PC-9 (cell line): ENCODE data around the gene MKRN2. TPM values are rescaled to one million over a fixed set of nuclear protein-coding genes. Genes with fewer than 3 reads are reported as not detected.

ENCODE experiments used
- BruUV-seq: library from RNA; stranded (reverse); fragments of 400-500 nt; replicated peaks from 2 replicates; lab custom pipeline; 2021; lab: Mats Ljungman, UMichigan
- CTCF ChIA-PET: fragments of 300-600 bp; sonication (Branson Sonifier 250); formaldehyde crosslinking; loops from one replicate; lab custom pipeline; 2022; ENCODE audit warnings: antibody characterized with exemption; lab: Charles Lee
- POLR2A ChIA-PET: fragments of 300-600 bp; sonication (Branson Sonifier 250); formaldehyde crosslinking; loops from one replicate; lab custom pipeline; 2022; ENCODE audit warnings: antibody characterized with exemption; ENCODE audit not compliant: unreplicated experiment; lab: Charles Lee
- DNase-seq, 2 experiments: peaks; one replicate each; pipeline versions ENCODE4 v3.0.0 to v3.0.0-alpha.2; 2015 to 2022; ENCODE audit warnings: mixed read lengths in 1 of 2
- H2AFZ ChIP-seq: fragments of 200-600 bp; sonication (generic); 2 replicates; pipeline ENCODE4 v1.8.1; 2017; ENCODE audit warnings: antibody characterized with exemption
- H3F3A ChIP-seq: fragments of 200-600 bp; sonication (generic); 2 replicates; pipeline ENCODE4 v1.8.1; 2017; ENCODE audit warnings: antibody characterized with exemption, mild to moderate bottlenecking, low read depth; ENCODE audit not compliant: insufficient read depth
- H3K27ac ChIP-seq: fragments of 200-600 bp; sonication (generic); 2 replicates; pipeline ENCODE4 v1.6.1; 2016; ENCODE audit warnings: mixed run types
- H3K27me3 ChIP-seq: fragments of 200-600 bp; sonication (generic); 2 replicates; pipeline ENCODE4 v1.6.1; 2016; ENCODE audit warnings: low read depth, mixed run types; ENCODE audit not compliant: insufficient read depth
- H3K36me3 ChIP-seq: fragments of 200-600 bp; sonication (generic); 2 replicates; pipeline ENCODE4 v1.6.1; 2016; ENCODE audit warnings: low read depth, mixed run types
- H3K4me1 ChIP-seq: fragments of 200-600 bp; sonication (generic); replicated peaks from 2 replicates; pipeline ENCODE4 v1.6.1; 2016; ENCODE audit warnings: mixed run types; ENCODE audit not compliant: insufficient read depth
- H3K4me2 ChIP-seq: fragments of 200-600 bp; sonication (generic); 2 replicates; pipeline ENCODE4 v1.6.1; 2017; ENCODE audit warnings: mixed run types
- H3K4me3 ChIP-seq: fragments of 200-600 bp; sonication (generic); 2 replicates; pipeline ENCODE4 v1.6.1; 2016; ENCODE audit warnings: mixed run types
- H3K79me2 ChIP-seq: fragments of 200-600 bp; sonication (generic); 2 replicates; pipeline ENCODE4 v1.6.1; 2017; ENCODE audit warnings: low read depth, mixed run types
- H3K9me2 ChIP-seq: fragments of 200-600 bp; sonication (generic); 2 replicates; pipeline ENCODE4 v1.8.1; 2017; ENCODE audit warnings: mild to moderate bottlenecking; ENCODE audit not compliant: insufficient read depth
- H3K9me3 ChIP-seq: fragments of 200-600 bp; sonication (generic); 2 replicates; pipeline ENCODE4 v1.8.1; 2016; ENCODE audit warnings: low read depth; ENCODE audit not compliant: insufficient read depth
- H4K20me1 ChIP-seq: fragments of 200-600 bp; sonication (generic); 2 replicates; pipeline ENCODE4 v1.8.1; 2017; ENCODE audit not compliant: insufficient read depth
- EZH2 ChIP-seq: fragments of 200-600 bp; sonication (generic); IDR thresholded peaks from 2 replicates; pipeline ENCODE4 v1.8.0; 2017; ENCODE audit warnings: antibody characterized with exemption, low read depth
- intact Hi-C: fragments of 100-400 bp; cut with micrococcal nuclease; formaldehyde crosslinking; loops from one replicate; pipeline ENCODE4 v1.10.0; 2022; ENCODE audit not compliant: unreplicated experiment
- total RNA-seq: library from RNA; stranded (reverse); gene quantifications from 2 replicates; pipeline ENCODE4 v1.2.3, GENCODE V29; 2021
- TF ChIP-seq, protein P1 (sequence below): fragments of 200-600 bp; sonication (generic); conservative IDR thresholded peaks from 2 replicates; pipeline ENCODE4 v1.6.1; 2017; ENCODE audit warnings: mixed run types, antibody characterized with exemption, mild to moderate bottlenecking, moderate library complexity

Gene MKRN2
- total RNA-seq, 1 experiment from 2014 or later = 25.0 TPM

DNA sequence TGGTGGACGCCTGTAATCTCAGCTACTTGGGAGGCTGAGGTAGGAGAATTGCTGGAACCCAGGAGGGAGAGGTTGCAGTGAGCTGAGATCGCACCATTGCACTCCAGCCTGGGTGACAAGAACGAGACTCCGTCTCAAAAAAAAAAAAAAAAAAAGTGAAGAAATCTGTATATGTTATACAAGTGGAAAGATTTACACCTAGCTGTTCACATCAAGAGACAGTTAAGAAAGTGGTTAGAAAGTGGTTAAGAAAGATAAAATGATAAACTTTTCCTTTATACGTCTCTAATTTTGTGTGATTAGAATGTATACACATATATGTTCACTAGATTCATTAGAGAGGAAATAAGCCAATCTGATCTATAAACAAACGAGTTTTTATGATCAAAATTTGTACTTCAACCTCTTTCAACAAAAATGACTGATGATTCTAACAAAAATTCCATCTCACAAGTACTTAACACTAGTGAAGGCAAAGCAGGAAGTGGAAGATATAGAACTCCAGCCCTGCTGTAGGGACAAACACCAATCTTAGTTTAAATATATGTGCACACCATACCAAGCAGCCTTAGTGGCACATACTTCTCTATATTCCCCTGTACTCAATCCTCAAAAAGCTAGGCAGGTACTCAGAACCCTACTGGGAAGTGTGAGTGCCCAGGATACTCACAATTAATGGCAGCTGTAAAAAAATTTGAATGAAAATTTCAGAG, 55.8 kb downstream of the MKRN2 start:
- Histone ChIP-seq H3K79me2 (peaks cover 15% of the 10 kb centered on the region; the same call in 1 of the 2 replicates), H3K36me3 (0 out of 2 replicates have a peak, but pooled peaks cover 24% of the 10 kb centered on the region), H3K4me1 (no peaks in the 10 kb centered on the region), H3K4me2 (no peak overlapping the region), H3K9me2 (no peaks in the 10 kb centered on the region), H4K20me1 (peaks cover 42% of the 10 kb centered on the region), H2AFZ (no peak overlapping the region), H3K9me3 (no peaks in the 10 kb centered on the region), H3K4me3 (no peak overlapping the region), H3F3A (0 out of 2 replicates have a peak, but pooled peaks cover 5% of the 10 kb centered on the region), H3K27ac (no peak overlapping the region), H3K27me3 (no peaks in the 10 kb centered on the region)
- intact Hi-C loops = no loop called here
- DNase-seq = no peak
- no peak for TF ChIP-seq EZH2
- TF ChIP-seq, protein P1, sequence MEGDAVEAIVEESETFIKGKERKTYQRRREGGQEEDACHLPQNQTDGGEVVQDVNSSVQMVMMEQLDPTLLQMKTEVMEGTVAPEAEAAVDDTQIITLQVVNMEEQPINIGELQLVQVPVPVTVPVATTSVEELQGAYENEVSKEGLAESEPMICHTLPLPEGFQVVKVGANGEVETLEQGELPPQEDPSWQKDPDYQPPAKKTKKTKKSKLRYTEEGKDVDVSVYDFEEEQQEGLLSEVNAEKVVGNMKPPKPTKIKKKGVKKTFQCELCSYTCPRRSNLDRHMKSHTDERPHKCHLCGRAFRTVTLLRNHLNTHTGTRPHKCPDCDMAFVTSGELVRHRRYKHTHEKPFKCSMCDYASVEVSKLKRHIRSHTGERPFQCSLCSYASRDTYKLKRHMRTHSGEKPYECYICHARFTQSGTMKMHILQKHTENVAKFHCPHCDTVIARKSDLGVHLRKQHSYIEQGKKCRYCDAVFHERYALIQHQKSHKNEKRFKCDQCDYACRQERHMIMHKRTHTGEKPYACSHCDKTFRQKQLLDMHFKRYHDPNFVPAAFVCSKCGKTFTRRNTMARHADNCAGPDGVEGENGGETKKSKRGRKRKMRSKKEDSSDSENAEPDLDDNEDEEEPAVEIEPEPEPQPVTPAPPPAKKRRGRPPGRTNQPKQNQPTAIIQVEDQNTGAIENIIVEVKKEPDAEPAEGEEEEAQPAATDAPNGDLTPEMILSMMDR = no peak
- ChIA-PET CTCF (no interaction called here), POLR2A (no interaction called here)
- no TSS peak for BruUV-seq

DNA sequence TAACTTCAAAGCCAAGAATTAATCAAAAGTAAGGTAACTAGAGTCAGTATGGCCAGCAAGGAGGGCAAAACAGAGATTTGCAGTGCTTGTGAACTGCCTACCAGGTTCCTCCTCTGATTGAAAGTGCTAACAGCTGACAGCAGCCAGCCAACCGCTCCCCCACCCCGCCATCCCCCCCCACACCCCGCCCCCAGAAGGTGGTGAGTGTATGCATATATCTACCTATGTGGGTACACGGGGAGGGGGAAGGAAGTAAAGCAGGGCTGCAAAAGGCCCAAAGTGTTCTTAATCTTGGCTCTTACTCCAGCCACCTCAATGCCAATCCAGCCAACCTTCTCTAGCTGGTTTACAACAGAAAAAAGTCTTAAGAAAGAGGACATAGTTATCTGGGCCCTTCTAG, 56.4 kb downstream of the MKRN2 start:
- Histone ChIP-seq H3F3A (0 out of 2 replicates have a peak, but pooled peaks cover 5% of the 10 kb centered on the region), H3K79me2 (peaks cover 15% of the 10 kb centered on the region; the same call in 1 of the 2 replicates), H3K9me2 (no peaks in the 10 kb centered on the region), H3K36me3 (0 out of 2 replicates have a peak, but pooled peaks cover 24% of the 10 kb centered on the region), H3K4me2 (no peak overlapping the region), H3K4me1 (no peaks in the 10 kb centered on the region), H3K27me3 (no peaks in the 10 kb centered on the region), H3K9me3 (no peaks in the 10 kb centered on the region), H3K27ac (no peak overlapping the region), H2AFZ (no peak overlapping the region), H3K4me3 (no peak overlapping the region), H4K20me1 (peaks cover 42% of the 10 kb centered on the region)
- ChIA-PET CTCF (no interaction called here), POLR2A (no interaction called here)
- no peak for TF ChIP-seq EZH2
- TF ChIP-seq, protein P1 = no peak
- DNase-seq = no peak
- intact Hi-C loops = no loop called here
- no TSS peak for BruUV-seq

DNA sequence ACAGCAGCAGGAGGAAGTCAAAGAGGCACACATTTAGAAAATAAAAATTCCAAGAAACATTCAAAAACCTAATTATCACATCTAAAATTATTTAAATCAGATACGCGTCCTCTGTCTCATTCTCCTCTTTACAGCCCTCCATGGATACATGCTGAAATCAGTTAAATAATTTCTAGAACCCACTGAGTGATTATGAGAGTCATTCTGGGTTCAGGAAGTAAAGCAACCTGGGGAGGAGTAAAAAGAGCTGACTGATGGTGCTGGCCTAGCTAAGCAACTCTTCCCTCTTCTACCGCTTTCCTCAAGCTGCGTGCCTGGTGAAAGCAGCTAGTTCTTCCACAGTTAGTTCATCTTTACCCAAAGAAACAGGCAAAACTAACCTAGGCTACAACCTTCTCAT, 58.4 kb downstream of the MKRN2 start:
- no peaks in the 10 kb centered on the region for H3K27me3 ChIP-seq
- no peaks in the 10 kb centered on the region for H3K9me3 ChIP-seq
- POLR2A ChIA-PET = no interaction called here
- H3K27ac ChIP-seq = no peak overlapping the region
- no peak overlapping the region for H3K4me2 ChIP-seq
- H3K79me2 ChIP-seq = peaks cover 14% of the 10 kb centered on the region
- no peaks in the 10 kb centered on the region for H3K9me2 ChIP-seq
- TF ChIP-seq, protein P1 = no peak
- TF ChIP-seq EZH2 = no peak
- no TSS peak for BruUV-seq
- CTCF ChIA-PET = interaction anchor here (0.5 kb wide), 1 partner anchor 478 kb away, joined by 9 read pairs; no protein-coding TSS in a partner anchor
- no peak for DNase-seq
- peaks cover 32% of the 10 kb centered on the region for H4K20me1 ChIP-seq
- H2AFZ ChIP-seq = no peak overlapping the region
- H3F3A ChIP-seq = 0 out of 2 replicates have a peak, but pooled peaks cover 5% of the 10 kb centered on the region
- 0 out of 2 replicates have a peak, but pooled peaks cover 11% of the 10 kb centered on the region for H3K36me3 ChIP-seq
- H3K4me3 ChIP-seq = no peak overlapping the region
- H3K4me1 ChIP-seq = no peaks in the 10 kb centered on the region
- intact Hi-C loops = no loop called here
